CD14-positive monocyte (primary cell): ENCODE data around the gene ARHGAP15. TPM values are rescaled to one million over a fixed set of nuclear protein-coding genes. Genes with fewer than 3 reads are reported as not detected.
A peak's percentile ranks its signal among the peaks of the same experiment; 100 is the strongest.

Source experiments
- DNase-seq, 3 donors: peaks; one replicate each; pipeline ENCODE4 v3.0.0-alpha.2; 2011 to 2022
- H2AFZ ChIP-seq: 2 replicates; pipeline ENCODE4 v1.6.0; 2012; ENCODE audit warnings: mild to moderate bottlenecking, low read depth, low read length, inconsistent platforms; ENCODE audit not compliant: insufficient read depth, poor library complexity, severe bottlenecking
- H3K27ac ChIP-seq, 2 donors: 1 replicate in 1 of 2; 2 replicates in 1 of 2; pipeline ENCODE4 v1.5.1; 2012 to 2013; ENCODE audit warnings: low read length in 2 of 2, control low read depth in 1 of 2, inconsistent platforms in 1 of 2, low read depth in 1 of 2, mild to moderate bottlenecking in 1 of 2
- H3K27me3 ChIP-seq, 2 donors: one replicate each; pipeline versions ENCODE4 v1.6.0 to v1.6.1; 2011 to 2013; ENCODE audit warnings: low read length in 2 of 2; ENCODE audit not compliant: control insufficient read depth in 2 of 2, insufficient read depth in 2 of 2
- H3K36me3 ChIP-seq, 2 donors: replicated peaks in 1 of 2; 1 replicate in 1 of 2; 2 replicates in 1 of 2; pipeline versions ENCODE4 v1.5.1 to v1.6.1; 2012 to 2013; ENCODE audit warnings: low read length in 2 of 2, control low read depth in 1 of 2, inconsistent platforms in 1 of 2, mild to moderate bottlenecking in 1 of 2; ENCODE audit not compliant: insufficient read depth in 2 of 2, control insufficient read depth in 1 of 2
- H3K4me1 ChIP-seq, 2 donors: 1 replicate in 1 of 2; 2 replicates in 1 of 2; pipeline versions ENCODE4 v1.5.1 to v1.6.1; 2012 to 2013; ENCODE audit warnings: low read length in 2 of 2, control low read depth in 1 of 2, inconsistent platforms in 1 of 2, mild to moderate bottlenecking in 1 of 2, moderate library complexity in 1 of 2; ENCODE audit not compliant: insufficient read depth in 2 of 2, control insufficient read depth in 1 of 2
- H3K4me2 ChIP-seq: replicated peaks from 2 replicates; pipeline ENCODE3; 2012; ENCODE audit warnings: low read length, moderate library complexity, mild to moderate bottlenecking; ENCODE audit not compliant: poor library complexity, severe bottlenecking; ENCODE audit errors: extremely low read depth
- H3K4me3 ChIP-seq, 3 experiments: fragments of 200-600 bp in 1 of 3; sonication (generic) in 1 of 3; replicated peaks in 1 of 3; 1 replicate in 2 of 3; 2 replicates in 1 of 3; pipeline ENCODE4 v1.5.1; 2011 to 2013; ENCODE audit warnings: low read length in 3 of 3, mild to moderate bottlenecking in 3 of 3, control low read depth in 2 of 3, low read depth in 2 of 3, inconsistent platforms in 1 of 3, moderate library complexity in 1 of 3
- H3K79me2 ChIP-seq: 2 replicates; pipeline ENCODE4 v1.6.0; 2012; ENCODE audit warnings: mild to moderate bottlenecking, control low read depth, inconsistent platforms, low read length, moderate library complexity; ENCODE audit not compliant: insufficient read depth
- H3K9ac ChIP-seq: 2 replicates; pipeline ENCODE4 v1.6.0; 2017; ENCODE audit warnings: low read length, mild to moderate bottlenecking; ENCODE audit not compliant: insufficient read depth, poor library complexity, severe bottlenecking
- H3K9me3 ChIP-seq, 2 donors: replicated peaks in 1 of 2; 1 replicate in 1 of 2; 2 replicates in 1 of 2; pipeline versions ENCODE4 v1.5.1 to v1.6.1; 2012 to 2013; ENCODE audit warnings: low read length in 2 of 2, control low read depth in 1 of 2; ENCODE audit not compliant: control insufficient read depth in 1 of 2, insufficient read depth in 1 of 2
- H4K20me1 ChIP-seq: 2 replicates; pipeline ENCODE4 v1.6.0; 2012; ENCODE audit warnings: mild to moderate bottlenecking, low read length, control low read depth, moderate library complexity; ENCODE audit not compliant: insufficient read depth
- H3K27ac Mint-ChIP-seq, 7 donors: one replicate each; pipeline ENCODE4 v1.8.0; 2020; ENCODE audit warnings: mild to moderate bottlenecking in 7 of 7, mixed read lengths in 7 of 7, moderate library complexity in 6 of 7, inconsistent platforms in 2 of 7
- H3K27me3 Mint-ChIP-seq, 3 donors: one replicate each; pipeline ENCODE4 v1.8.0; 2021 to 2022; ENCODE audit warnings: low read depth in 3 of 3, mild to moderate bottlenecking in 3 of 3, mixed read lengths in 3 of 3, moderate library complexity in 3 of 3, inconsistent platforms in 1 of 3
- H3K36me3 Mint-ChIP-seq, 2 donors: one replicate each; pipeline ENCODE4 v1.8.0; 2020; ENCODE audit warnings: mixed read lengths in 2 of 2, inconsistent platforms in 1 of 2, mild to moderate bottlenecking in 1 of 2
- H3K4me1 Mint-ChIP-seq: one replicate; pipeline ENCODE4 v1.8.0; 2020; ENCODE audit warnings: mild to moderate bottlenecking, mixed read lengths
- H3K4me3 Mint-ChIP-seq, 2 donors: one replicate each; pipeline ENCODE4 v1.8.0; 2020; ENCODE audit warnings: mild to moderate bottlenecking in 2 of 2, mixed read lengths in 2 of 2, moderate library complexity in 1 of 2
- H3K9me3 Mint-ChIP-seq, 7 donors: one replicate each; pipeline ENCODE4 v1.8.0; 2020 to 2022; ENCODE audit warnings: mixed read lengths in 7 of 7, mild to moderate bottlenecking in 6 of 7, moderate library complexity in 6 of 7, inconsistent platforms in 2 of 7
- CTCF ChIP-seq: fragments of 200-600 bp; IDR thresholded peaks from one replicate; pipeline ENCODE4 v1.8.0; 2022; ENCODE audit warnings: antibody characterized with exemption, mild to moderate bottlenecking
- WGBS: methylation state at CpG from one replicate; pipeline ENCODE4 v1.1.5; 2013; ENCODE audit warnings: missing lambda C conversion rate; ENCODE audit not compliant: insufficient coverage; 5-methylcytosine and 5-hydroxymethylcytosine counted together
- intact Hi-C, 2 donors: fragments of 100-400 bp; cut with micrococcal nuclease; formaldehyde crosslinking; loops; one replicate each; pipeline versions ENCODE4 v1.15.0 to v1.15.1; 2023
- polyA minus RNA-seq: library from RNA; depleted of rRNA, polyadenylated mRNA; stranded (reverse); fragments of >200 nt; gene quantifications from 2 replicates; pipeline ENCODE4 v1.2.3, GENCODE V29; 2012
- polyA plus RNA-seq, 3 donors: library from polyadenylated mRNA; depleted of rRNA in 1 of 3; unstranded in 2 of 3; stranded (reverse) in 1 of 3; fragments of 300-500 nt in 2 of 3; fragments of >200 nt in 1 of 3; fragmentation: Illumina TruSeq in 2 of 3; gene quantifications; 1 replicate in 2 of 3; 2 replicates in 1 of 3; pipeline ENCODE4 v1.2.3, GENCODE V29; 2012 to 2021
- total RNA-seq, 12 experiments: library from RNA in 1 of 12; stranded (reverse) in 1 of 12; fragments of 120-200 nt in 1 of 12; gene quantifications; one replicate each; pipeline ENCODE4 v1.2.4 and lab custom pipeline; 2013 to 2026; ENCODE audit warnings: mixed read lengths in 6 of 12, inconsistent platforms in 1 of 12

Gene ARHGAP15
- total RNA-seq (2013): 89.6 TPM
- polyA plus RNA-seq: 10 to 100 TPM; 35.4 to 50.9 (median 50.7) TPM
- polyA minus RNA-seq: 42.3 and 44.7 TPM in 2 replicates
- total RNA-seq (lab: John Stamatoyannopoulos, UW): 14.0 to 94.8 (median 62.4) reads per million in 11 experiments

- Mint-ChIP-seq H3K27me3 (no peaks in the 10 kb centered on the region), H3K27ac (peak within 1 kb of the TSS; percentile 92 to 97 (median 96)), H3K36me3 (peaks cover 0 to under 1% of the 10 kb centered on the region in 2 donors), H3K9me3 (no peaks in the 10 kb centered on the region), H3K4me1 (peaks cover 41% of the 10 kb centered on the region), H3K4me3 (peak within 1 kb of the TSS; percentile 88 to 91)
- Histone ChIP-seq H3K4me3 (peak within 1 kb of the TSS; percentile 55 to 95 (median 77)), H3K79me2 (peaks cover 47% of the 10 kb centered on the region), H3K4me1 (peaks cover 43 to 70% of the 10 kb centered on the region in 2 donors), H3K36me3 (no peaks in the 10 kb centered on the region), H3K9me3 (no peaks in the 10 kb centered on the region), H3K27me3 (no peaks in the 10 kb centered on the region), H3K4me2 (peak within 1 kb of the TSS; percentile 81), H3K9ac (peak within 1 kb of the TSS; percentile 56), H3K27ac (peak within 1 kb of the TSS; percentile 92 to 93), H2AFZ (peak within 1 kb of the TSS; percentile 81), H4K20me1 (no peaks in the 10 kb centered on the region)
- DNase-seq: peak; percentile 69 to 79 (median 75)
- intact Hi-C loops: no loop called here
- no peak for TF ChIP-seq CTCF
- WGBS: 0% methylated on average over 7 of the region's 13 CpGs
These were observed at the start of gene ARHGAP15 for GRCh38 chr2:143128681-143129580. ARHGAP15 (plus strand) TSS chr2:143129419.

GRCh38 chr2:143081616-143082015 is 47.6 kb upstream of the ARHGAP15 start:
- 100% methylated on average over 1 of the region's 1 CpG for WGBS
- Histone ChIP-seq H3K79me2 (no peaks in the 10 kb centered on the region), H4K20me1 (no peaks in the 10 kb centered on the region), H2AFZ (no peak overlapping the region), H3K27ac (no peak overlapping the region), H3K4me3 (no peak overlapping the region), H3K9me3 (no peaks in the 10 kb centered on the region), H3K9ac (no peak overlapping the region), H3K4me2 (no peak overlapping the region), H3K27me3 (no peaks in the 10 kb centered on the region), H3K4me1 (peaks cover 18 to 19% of the 10 kb centered on the region in 2 donors), H3K36me3 (no peaks in the 10 kb centered on the region)
- H3K36me3 Mint-ChIP-seq: no peaks in the 10 kb centered on the region
- H3K9me3 Mint-ChIP-seq: no peaks in the 10 kb centered on the region
- intact Hi-C loops: no loop called here
- H3K27ac Mint-ChIP-seq: no peak overlapping the region
- peaks cover 19% of the 10 kb centered on the region for H3K4me1 Mint-ChIP-seq
- DNase-seq: peak in 1 of 3 donors; percentile 26
- H3K4me3 Mint-ChIP-seq: no peak overlapping the region
- no peaks in the 10 kb centered on the region for H3K27me3 Mint-ChIP-seq
- TF ChIP-seq CTCF: no peak
